T-helper 1 cell treated with Interleukin-12 subunit alpha and Interleukin-12 subunit beta and Interleukin-4 antibody, amounts not matched to agents 30 μg/mL and 1 μg/mL, for 36 hours (primary cell): ENCODE results near the gene PTPRN2.

ENCODE experiments used
- H3K27ac Mint-ChIP-seq: one replicate; pipeline ENCODE4 v1.8.0; 2021; ENCODE audit warnings: mild to moderate bottlenecking, mixed read lengths
- H3K27me3 Mint-ChIP-seq: one replicate; pipeline ENCODE4 v1.8.0; 2021; ENCODE audit warnings: low read depth, mixed read lengths
- H3K36me3 Mint-ChIP-seq: one replicate; pipeline ENCODE4 v1.8.0; 2021; ENCODE audit warnings: low read depth, mixed read lengths
- H3K4me1 Mint-ChIP-seq: one replicate; pipeline ENCODE4 v1.8.0; 2021; ENCODE audit warnings: low read depth, mixed read lengths
- H3K4me3 Mint-ChIP-seq: one replicate; pipeline ENCODE4 v1.8.0; 2021; ENCODE audit warnings: mild to moderate bottlenecking, moderate library complexity, mixed read lengths
- H3K9me3 Mint-ChIP-seq: one replicate; pipeline ENCODE4 v1.8.0; 2021; ENCODE audit warnings: mixed read lengths

Gene PTPRN2

GRCh38 chr7:157844141-157844540, 743.5 kb downstream of the PTPRN2 start:
- H3K9me3 Mint-ChIP-seq: no peaks in the 10 kb centered on the region
- H3K4me3 Mint-ChIP-seq: no peak overlapping the region
- H3K27ac Mint-ChIP-seq: no peak overlapping the region
- no peaks in the 10 kb centered on the region for H3K36me3 Mint-ChIP-seq
- no peaks in the 10 kb centered on the region for H3K4me1 Mint-ChIP-seq
- no peaks in the 10 kb centered on the region for H3K27me3 Mint-ChIP-seq

DNA sequence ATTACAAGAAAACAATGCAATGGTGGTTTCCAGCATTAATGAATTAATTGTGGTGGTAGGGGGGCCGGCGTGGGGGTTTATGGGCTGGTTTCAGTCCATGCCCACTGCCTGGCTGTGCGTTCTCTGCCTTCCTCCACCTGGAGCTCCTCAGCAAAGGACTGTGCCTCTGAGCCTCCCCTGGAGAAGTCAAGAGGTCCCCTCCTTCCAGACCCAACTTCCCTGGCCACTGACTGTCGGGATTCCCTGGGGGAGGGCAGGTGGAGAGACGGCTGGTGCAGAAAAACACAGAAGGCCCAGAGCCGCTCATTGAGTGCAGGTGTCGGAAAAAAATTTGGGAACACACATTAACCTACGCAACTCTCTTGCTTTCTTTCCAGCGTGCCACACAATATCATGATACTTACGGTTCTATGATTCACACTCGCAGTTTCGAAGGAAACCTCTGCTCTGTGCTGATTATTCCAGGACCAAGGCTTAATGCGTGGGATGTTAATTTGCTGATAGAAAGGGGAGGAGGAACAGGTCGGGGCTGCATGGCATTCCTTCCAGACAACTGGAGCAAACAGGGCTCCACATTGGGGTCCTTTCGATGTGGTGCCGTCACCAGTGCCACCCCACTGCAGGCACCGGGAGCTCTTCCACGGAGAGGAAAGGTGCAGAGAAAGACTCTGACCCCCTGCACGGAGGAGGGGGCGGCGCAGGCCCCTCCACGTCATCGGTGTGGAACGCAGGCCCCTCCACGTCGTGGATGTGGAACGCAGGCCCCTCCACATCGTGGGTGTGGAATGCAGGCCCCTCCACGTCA, 744.1 kb downstream of the PTPRN2 start:
- H3K27ac Mint-ChIP-seq: no peak overlapping the region
- no peak overlapping the region for H3K4me3 Mint-ChIP-seq
- no peaks in the 10 kb centered on the region for H3K27me3 Mint-ChIP-seq
- no peaks in the 10 kb centered on the region for H3K36me3 Mint-ChIP-seq
- H3K9me3 Mint-ChIP-seq: no peaks in the 10 kb centered on the region
- H3K4me1 Mint-ChIP-seq: no peaks in the 10 kb centered on the region

DNA sequence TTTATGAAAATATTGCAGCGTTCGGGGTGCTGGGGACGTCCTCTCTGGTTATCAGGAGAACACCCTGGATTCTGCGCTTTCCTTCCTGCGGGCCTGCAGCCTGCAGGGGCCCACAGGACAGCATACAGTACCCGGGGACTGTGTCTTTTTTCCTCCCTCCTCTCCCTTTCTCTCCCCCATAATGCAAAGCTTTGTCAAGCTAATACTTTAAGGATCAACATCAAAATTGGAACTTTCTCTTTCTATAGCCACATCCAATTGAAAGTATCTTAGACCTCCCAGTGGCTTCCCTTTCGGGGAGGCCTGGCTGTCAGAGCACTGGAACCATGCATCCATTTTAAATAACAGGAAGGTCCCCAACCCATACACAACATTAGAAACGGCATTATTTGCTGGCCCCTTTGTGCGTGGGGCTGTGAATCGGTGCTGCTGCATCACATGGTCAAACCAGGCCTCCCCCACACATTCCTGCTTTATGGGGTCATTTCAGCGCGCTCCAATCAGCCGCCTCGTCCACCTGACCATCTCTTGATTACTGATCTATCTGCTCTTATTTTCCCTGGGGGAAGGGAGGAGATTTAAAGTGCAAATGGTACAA, 745.8 kb downstream of the PTPRN2 start:
- Mint-ChIP-seq H3K27me3 (no peaks in the 10 kb centered on the region), H3K4me3 (no peak overlapping the region), H3K27ac (no peak overlapping the region), H3K36me3 (no peaks in the 10 kb centered on the region), H3K4me1 (no peaks in the 10 kb centered on the region), H3K9me3 (no peaks in the 10 kb centered on the region)

DNA sequence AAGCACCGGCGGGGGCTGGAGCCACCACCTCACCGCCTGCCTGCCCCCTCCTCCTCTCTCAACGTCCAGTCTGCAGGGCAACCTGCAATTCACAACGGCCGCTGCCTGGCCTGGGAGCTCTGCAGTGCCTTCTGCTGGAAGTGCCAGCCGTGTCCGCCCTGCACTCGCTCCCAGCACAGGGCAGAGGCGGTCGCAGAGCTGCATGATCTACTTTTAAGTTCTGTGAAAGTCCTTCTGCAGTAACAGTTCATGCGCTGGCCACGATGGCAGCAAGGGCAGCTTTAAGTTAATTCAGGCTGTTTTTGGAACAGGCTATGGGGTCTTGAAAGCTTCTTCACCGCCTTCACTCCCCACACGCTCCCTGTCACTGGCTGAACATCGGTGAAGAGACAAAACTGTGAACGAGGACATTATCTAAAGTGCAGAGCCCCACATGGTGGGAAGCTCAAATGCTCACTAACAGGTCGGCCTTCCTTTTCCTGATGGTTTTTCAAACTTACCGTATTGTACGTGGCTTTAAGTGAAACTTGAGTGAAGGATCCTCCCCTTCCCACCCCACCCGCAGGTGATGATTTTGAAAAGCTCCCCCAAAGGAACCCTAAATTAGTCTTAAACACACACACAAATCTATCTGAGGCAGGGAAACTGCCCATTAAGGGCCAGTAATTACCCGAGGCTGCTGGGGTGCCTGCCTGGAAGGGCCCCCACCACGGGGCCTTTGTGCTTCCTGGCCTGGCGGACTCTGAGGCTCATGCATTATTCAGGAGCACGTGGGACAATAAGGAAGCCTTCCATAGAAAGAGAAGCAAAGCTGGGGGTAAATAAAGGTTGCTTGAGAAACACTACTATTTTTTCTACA, 746.5 kb downstream of the PTPRN2 start:
- Mint-ChIP-seq H3K4me1 (no peaks in the 10 kb centered on the region), H3K9me3 (no peaks in the 10 kb centered on the region), H3K4me3 (no peak overlapping the region), H3K36me3 (no peaks in the 10 kb centered on the region), H3K27me3 (no peaks in the 10 kb centered on the region), H3K27ac (no peak overlapping the region)

GRCh38 chr7:157840174-157840913, 747.3 kb downstream of the PTPRN2 start:
- Mint-ChIP-seq H3K27ac (no peak overlapping the region), H3K27me3 (no peaks in the 10 kb centered on the region), H3K36me3 (no peaks in the 10 kb centered on the region), H3K4me3 (no peak overlapping the region), H3K9me3 (no peaks in the 10 kb centered on the region), H3K4me1 (no peaks in the 10 kb centered on the region)

DNA sequence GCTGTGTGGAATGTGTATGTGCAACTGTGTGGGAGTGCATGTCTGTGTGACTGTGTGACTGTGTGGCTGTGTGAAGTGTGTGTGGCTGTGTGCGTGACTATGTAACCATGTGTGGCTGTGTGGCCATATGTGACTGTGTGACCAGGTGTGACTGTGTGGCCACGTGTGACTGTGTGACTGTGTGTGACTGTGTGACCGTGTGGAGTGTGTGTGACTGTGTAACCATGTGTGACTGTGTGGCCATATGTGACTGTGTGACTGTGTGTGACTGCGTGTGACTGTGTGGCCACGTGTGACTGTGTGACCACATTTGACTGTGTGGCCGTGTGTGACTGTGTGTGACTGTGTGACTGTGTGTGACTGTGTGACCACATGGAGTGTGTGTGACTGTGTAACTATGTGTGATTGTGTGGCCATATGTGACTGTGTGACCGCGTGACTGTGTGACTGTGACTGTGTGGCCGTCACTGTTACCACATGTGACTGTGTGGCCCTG, 747.9 kb downstream of the PTPRN2 start:
- no peaks in the 10 kb centered on the region for H3K27me3 Mint-ChIP-seq
- no peak overlapping the region for H3K4me3 Mint-ChIP-seq
- H3K4me1 Mint-ChIP-seq: no peaks in the 10 kb centered on the region
- no peaks in the 10 kb centered on the region for H3K36me3 Mint-ChIP-seq
- no peaks in the 10 kb centered on the region for H3K9me3 Mint-ChIP-seq
- no peak overlapping the region for H3K27ac Mint-ChIP-seq

DNA sequence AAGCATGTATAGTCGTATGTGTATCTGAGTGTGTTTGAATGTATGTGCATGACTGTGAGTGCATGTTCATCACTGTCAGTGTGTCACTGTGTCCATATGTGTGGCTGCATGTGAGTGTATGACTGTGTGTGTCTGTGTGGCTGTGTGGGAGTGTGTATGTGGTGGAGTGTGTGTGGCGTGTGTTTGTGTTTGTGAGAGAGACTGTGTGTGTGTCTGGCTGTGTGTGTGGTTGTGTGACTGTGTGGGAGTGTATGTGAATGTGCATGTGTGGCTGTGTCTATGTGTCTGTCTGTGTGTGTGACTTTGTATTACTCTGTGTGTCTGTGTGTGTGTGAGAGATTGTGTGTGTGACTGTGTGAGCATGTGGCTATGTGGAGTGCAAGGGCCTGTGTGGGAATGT, 748.4 kb downstream of the PTPRN2 start:
- Mint-ChIP-seq H3K4me3 (no peak overlapping the region), H3K36me3 (no peaks in the 10 kb centered on the region), H3K27me3 (no peaks in the 10 kb centered on the region), H3K9me3 (no peaks in the 10 kb centered on the region), H3K27ac (no peak overlapping the region), H3K4me1 (no peaks in the 10 kb centered on the region)

DNA sequence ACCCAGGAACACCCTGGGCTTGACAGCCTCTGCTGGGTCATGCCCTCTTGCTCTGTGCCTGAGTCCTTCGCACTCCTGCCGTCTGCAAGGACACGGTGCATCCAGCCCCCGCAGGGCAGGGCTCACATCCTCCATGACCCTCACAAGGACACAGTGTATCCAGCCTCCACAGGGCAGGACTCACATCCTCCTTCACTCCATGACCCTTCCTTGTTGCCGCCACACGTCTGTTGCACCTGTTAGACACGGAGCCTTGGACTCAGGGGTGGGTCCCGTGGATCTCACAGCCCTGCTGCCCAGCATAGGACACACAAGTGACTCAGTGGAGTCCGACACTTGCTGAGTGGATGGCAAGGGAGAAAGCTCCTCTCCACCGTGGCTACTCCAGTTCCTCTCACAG, 750.1 kb downstream of the PTPRN2 start:
- Mint-ChIP-seq H3K27me3 (no peaks in the 10 kb centered on the region), H3K27ac (no peak overlapping the region), H3K36me3 (no peaks in the 10 kb centered on the region), H3K9me3 (no peaks in the 10 kb centered on the region), H3K4me1 (no peaks in the 10 kb centered on the region), H3K4me3 (no peak overlapping the region)

GRCh38 chr7:157837047-157837446, 750.6 kb downstream of the PTPRN2 start:
- no peaks in the 10 kb centered on the region for H3K36me3 Mint-ChIP-seq
- no peaks in the 10 kb centered on the region for H3K27me3 Mint-ChIP-seq
- H3K4me3 Mint-ChIP-seq: no peak overlapping the region
- no peaks in the 10 kb centered on the region for H3K9me3 Mint-ChIP-seq
- H3K27ac Mint-ChIP-seq: no peak overlapping the region
- no peaks in the 10 kb centered on the region for H3K4me1 Mint-ChIP-seq

DNA sequence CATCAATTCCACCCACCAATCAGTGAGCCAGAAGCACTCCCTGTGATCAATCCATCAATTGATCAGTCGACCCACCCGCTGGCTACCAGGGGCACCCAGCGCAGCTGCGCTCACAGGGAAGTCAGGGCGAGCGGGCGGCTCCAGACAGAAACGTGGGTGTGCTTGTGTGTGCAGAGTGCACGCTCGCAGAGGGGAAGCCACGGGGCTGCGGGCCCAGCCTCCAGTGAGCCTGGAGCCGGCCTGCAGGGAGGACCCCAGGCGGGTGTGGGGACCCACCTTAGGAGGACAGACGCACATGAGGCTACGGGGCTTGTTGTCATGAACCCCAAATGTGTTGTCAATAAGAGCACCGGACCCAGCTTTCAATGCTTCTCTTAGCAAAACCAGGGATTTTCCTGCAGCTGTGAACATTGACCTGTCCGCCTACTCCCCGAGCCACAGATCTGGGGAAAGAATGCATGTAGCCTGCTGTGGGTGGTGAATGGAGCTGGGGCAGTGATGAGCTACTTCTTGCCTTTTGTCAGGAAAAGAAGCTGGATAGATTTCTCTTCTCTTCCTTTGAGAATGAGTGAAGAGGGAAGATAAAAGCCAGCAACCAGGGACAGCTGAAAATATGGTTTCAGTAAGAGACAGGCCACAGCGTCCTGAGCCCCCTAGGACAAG, 753.0 kb downstream of the PTPRN2 start:
- Mint-ChIP-seq H3K4me1 (no peaks in the 10 kb centered on the region), H3K9me3 (no peaks in the 10 kb centered on the region), H3K27ac (no peak overlapping the region), H3K4me3 (no peak overlapping the region), H3K27me3 (no peaks in the 10 kb centered on the region), H3K36me3 (no peaks in the 10 kb centered on the region)

DNA sequence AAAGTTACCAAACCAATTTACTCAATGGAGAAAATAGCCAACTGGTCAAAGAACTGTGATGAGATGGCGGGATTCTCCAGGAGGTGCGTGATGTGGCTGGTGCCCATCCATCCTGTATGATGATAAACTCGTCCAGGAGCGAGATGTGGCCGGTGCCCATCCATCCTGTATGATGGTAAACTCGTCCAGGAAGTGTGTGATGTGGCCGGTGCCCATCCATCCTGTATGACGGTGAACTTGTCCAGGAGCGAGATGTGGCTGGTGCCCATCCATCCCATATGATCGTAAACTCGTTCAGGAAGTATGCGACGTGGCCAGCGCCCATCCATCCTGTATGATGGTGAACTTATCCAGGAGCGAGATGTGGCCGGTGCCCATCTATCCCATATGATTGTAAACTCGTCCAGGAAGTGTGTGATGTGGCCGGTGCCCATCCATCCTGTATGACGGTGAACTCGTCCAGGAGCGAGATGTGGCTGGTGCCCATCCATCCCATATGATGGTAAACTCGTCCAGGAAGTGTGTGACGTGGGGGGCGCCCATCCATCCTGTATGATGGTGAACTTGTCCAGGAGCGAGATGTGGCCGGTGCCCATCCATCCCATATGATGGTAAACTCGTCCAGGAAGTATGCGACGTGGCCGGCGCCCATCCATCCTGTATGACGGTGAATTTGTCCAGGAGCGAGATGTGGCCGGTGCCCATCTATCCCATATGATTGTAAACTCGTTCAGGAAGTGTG, 754.6 kb downstream of the PTPRN2 start:
- H3K36me3 Mint-ChIP-seq: no peaks in the 10 kb centered on the region
- H3K27ac Mint-ChIP-seq: no peak overlapping the region
- H3K4me3 Mint-ChIP-seq: no peak overlapping the region
- no peaks in the 10 kb centered on the region for H3K9me3 Mint-ChIP-seq
- peaks cover 2% of the 10 kb centered on the region for H3K4me1 Mint-ChIP-seq
- H3K27me3 Mint-ChIP-seq: no peaks in the 10 kb centered on the region

GRCh38 chr7:157832421-157832820, 755.2 kb downstream of the PTPRN2 start:
- Mint-ChIP-seq H3K4me3 (no peak overlapping the region), H3K36me3 (no peaks in the 10 kb centered on the region), H3K27ac (no peak overlapping the region), H3K9me3 (no peaks in the 10 kb centered on the region), H3K27me3 (no peaks in the 10 kb centered on the region), H3K4me1 (peaks cover 3% of the 10 kb centered on the region)

- H3K4me3 Mint-ChIP-seq: no peak overlapping the region
- no peak overlapping the region for H3K27ac Mint-ChIP-seq
- H3K9me3 Mint-ChIP-seq: no peaks in the 10 kb centered on the region
- H3K27me3 Mint-ChIP-seq: no peaks in the 10 kb centered on the region
- no peaks in the 10 kb centered on the region for H3K36me3 Mint-ChIP-seq
- H3K4me1 Mint-ChIP-seq: peaks cover 6% of the 10 kb centered on the region
Observed at GRCh38 chr7:157832006-157832405, 755.6 kb downstream of the PTPRN2 start.
